HEK293 (cell line): ENCODE data around the gene SLC35E2B.
"Not testable (repeated sequence)": the region's sequence is repeated elsewhere in the genome, so short reads cannot be mapped to it uniquely, and the experiment has no call there.

Experiments
- CTCF ChIP-seq: fragments of 450-650 bp; formaldehyde crosslinking; IDR thresholded peaks from 2 replicates; pipeline ENCODE4 v1.5.1; 2016; ENCODE audit warnings: missing biosample characterization, missing genetic modification characterization
- KLF7 ChIP-seq: fragments of 450-650 bp; formaldehyde crosslinking; IDR thresholded peaks from 2 replicates; pipeline ENCODE4 v1.5.1; 2016; ENCODE audit warnings: missing biosample characterization, missing genetic modification characterization, borderline replicate concordance
- OSR2 ChIP-seq: fragments of 450-650 bp; formaldehyde crosslinking; IDR thresholded peaks from 2 replicates; pipeline ENCODE4 v1.5.1; 2016; ENCODE audit warnings: missing biosample characterization, missing genetic modification characterization
- ZBTB6 ChIP-seq: fragments of 450-650 bp; formaldehyde crosslinking; IDR thresholded peaks from 2 replicates; pipeline ENCODE4 v1.5.1; 2017; ENCODE audit warnings: missing biosample characterization, missing genetic modification characterization
- ZNF10 ChIP-seq: fragments of 450-650 bp; formaldehyde crosslinking; IDR thresholded peaks from 2 replicates; pipeline ENCODE4 v1.5.1; 2017; ENCODE audit warnings: missing biosample characterization, missing genetic modification characterization
- ZNF362 ChIP-seq: fragments of 450-650 bp; formaldehyde crosslinking; IDR thresholded peaks from 2 replicates; pipeline ENCODE4 v1.5.1; 2016; ENCODE audit warnings: missing biosample characterization, missing genetic modification characterization
- ZNF391 ChIP-seq: fragments of 450-650 bp; formaldehyde crosslinking; IDR thresholded peaks from 2 replicates; pipeline ENCODE4 v1.5.1; 2016; ENCODE audit warnings: low read depth, missing biosample characterization, missing genetic modification characterization, borderline replicate concordance
- ZNF501 ChIP-seq: fragments of 450-650 bp; formaldehyde crosslinking; IDR thresholded peaks from 2 replicates; pipeline ENCODE4 v1.5.1; 2016; ENCODE audit warnings: missing biosample characterization, missing genetic modification characterization
- ZNF513 ChIP-seq: fragments of 450-650 bp; IDR thresholded peaks from 2 replicates; pipeline ENCODE4 v1.5.1; 2018; ENCODE audit warnings: missing biosample characterization, missing genetic modification characterization
- ZNF623 ChIP-seq: fragments of 450-650 bp; formaldehyde crosslinking; IDR thresholded peaks from 2 replicates; pipeline ENCODE4 v1.5.1; 2016; ENCODE audit warnings: missing biosample characterization, missing genetic modification characterization

GRCh38 chr1:1633409-1633808, 59.2 kb downstream of the SLC35E2B start:
- not testable (repeated sequence) for TF ChIP-seq CTCF, ZNF513, OSR2, ZNF10, KLF7, ZNF362, ZBTB6, ZNF623, ZNF501, ZNF391 (tag by site-specific recombination)
